Tibial nerve (tissue), 4 donors: ENCODE measurements around the gene CCDC88C.

Source experiments
- CTCF ChIP-seq, 5 experiments: fragments of 200-600 bp in 3 of 5; fragments of 450-650 bp in 2 of 5; sonication (generic) in 3 of 5; IDR thresholded peaks; one replicate each; pipeline ENCODE4 v1.5.1; 2016 to 2019; ENCODE audit warnings: antibody characterized with exemption in 5 of 5, mild to moderate bottlenecking in 3 of 5, moderate library complexity in 2 of 5
- EP300 ChIP-seq, 2 donors: sonication (generic); formaldehyde crosslinking; IDR thresholded peaks; one replicate each; pipeline ENCODE4 v1.6.1; 2017; ENCODE audit warnings: antibody characterized with exemption in 2 of 2, mild to moderate bottlenecking in 1 of 2
- POLR2A ChIP-seq, 2 donors: fragments of 450-650 bp; IDR thresholded peaks; one replicate each; pipeline ENCODE4 v1.6.1; 2017; ENCODE audit warnings: antibody characterized with exemption in 2 of 2, mild to moderate bottlenecking in 2 of 2, moderate library complexity in 2 of 2

DNA sequence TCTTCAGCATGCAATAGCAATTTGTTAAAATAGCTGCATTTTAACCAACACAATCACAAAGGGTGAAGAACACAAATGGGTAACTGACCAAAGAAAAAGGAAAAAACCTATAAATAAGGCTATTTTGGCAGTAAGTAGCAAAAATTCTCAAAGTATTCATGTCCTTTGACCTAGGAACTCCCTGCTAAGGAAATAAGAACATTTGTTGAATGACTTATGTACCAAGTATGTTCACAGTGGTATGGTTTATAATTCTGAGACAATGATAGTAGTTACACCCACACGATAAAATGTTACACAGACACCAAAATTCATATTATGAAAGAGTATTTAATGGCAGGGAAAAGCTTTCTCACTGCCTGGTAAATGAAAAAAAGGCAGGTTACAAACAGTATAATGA is 16.9 kb downstream of the CCDC88C start:
- TF ChIP-seq CTCF (IDR thresholded peaks at IDR 0.05) = no peak
- no peak for TF ChIP-seq POLR2A (IDR thresholded peaks at IDR 0.05)
- no peak for TF ChIP-seq EP300 (IDR thresholded peaks at IDR 0.05)
